ENCODE measurements around the gene CENPN. TPM values are rescaled to one million over a fixed set of nuclear protein-coding genes. Genes with fewer than 3 reads are reported as not detected.

Gene CENPN
- total RNA-seq, 1 donor = 19.9 TPM

DNA sequence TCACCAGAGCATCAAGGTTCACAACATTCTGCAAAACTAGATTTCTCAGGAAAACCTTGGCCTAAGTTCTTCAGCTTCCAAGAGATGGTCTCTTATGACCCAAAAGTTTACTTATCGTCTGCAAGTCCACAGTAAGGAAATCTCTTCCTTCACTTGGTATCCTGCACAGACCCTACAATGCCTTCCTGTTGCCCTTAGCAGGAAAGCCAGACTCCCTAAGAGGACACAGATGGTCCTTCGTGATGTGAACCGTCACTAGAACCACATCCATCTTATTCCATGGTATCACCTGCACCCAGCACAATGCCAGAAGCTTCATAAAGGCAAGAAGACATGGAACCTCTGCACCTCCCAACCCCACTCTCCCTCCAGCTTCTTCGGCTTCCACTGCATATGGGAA lies 34.4 kb upstream of the CENPN start:
- Histone ChIP-seq H2AFZ (ENCODE audit: low read length) (no peak overlapping the region), H3K9me3 (ENCODE audit: low read depth, low read length) (no peaks in the 10 kb centered on the region), H3K79me2 (ENCODE audit: insufficient read depth, low read length) (no peaks in the 10 kb centered on the region), H3K27ac (ENCODE audit: low read depth, low read length) (no peak overlapping the region), H3K4me2 (ENCODE audit: insufficient read depth, low read length) (no peak overlapping the region), H3K4me3 (ENCODE audit: insufficient read depth, low read length) (no peak overlapping the region), H3K4me1 (ENCODE audit: insufficient read depth, low read length) (peaks cover 14% of the 10 kb centered on the region), H3K27me3 (ENCODE audit: insufficient read depth, low read length) (no peaks in the 10 kb centered on the region), H3K36me3 (ENCODE audit: insufficient read depth, low read length) (peaks cover 6% of the 10 kb centered on the region), H4K20me1 (ENCODE audit: insufficient read depth, low read length) (no peaks in the 10 kb centered on the region)
- DNase-seq (ENCODE audit: insufficient read length, low spot score, missing footprints) = no peak
- TF ChIP-seq, protein P1, sequence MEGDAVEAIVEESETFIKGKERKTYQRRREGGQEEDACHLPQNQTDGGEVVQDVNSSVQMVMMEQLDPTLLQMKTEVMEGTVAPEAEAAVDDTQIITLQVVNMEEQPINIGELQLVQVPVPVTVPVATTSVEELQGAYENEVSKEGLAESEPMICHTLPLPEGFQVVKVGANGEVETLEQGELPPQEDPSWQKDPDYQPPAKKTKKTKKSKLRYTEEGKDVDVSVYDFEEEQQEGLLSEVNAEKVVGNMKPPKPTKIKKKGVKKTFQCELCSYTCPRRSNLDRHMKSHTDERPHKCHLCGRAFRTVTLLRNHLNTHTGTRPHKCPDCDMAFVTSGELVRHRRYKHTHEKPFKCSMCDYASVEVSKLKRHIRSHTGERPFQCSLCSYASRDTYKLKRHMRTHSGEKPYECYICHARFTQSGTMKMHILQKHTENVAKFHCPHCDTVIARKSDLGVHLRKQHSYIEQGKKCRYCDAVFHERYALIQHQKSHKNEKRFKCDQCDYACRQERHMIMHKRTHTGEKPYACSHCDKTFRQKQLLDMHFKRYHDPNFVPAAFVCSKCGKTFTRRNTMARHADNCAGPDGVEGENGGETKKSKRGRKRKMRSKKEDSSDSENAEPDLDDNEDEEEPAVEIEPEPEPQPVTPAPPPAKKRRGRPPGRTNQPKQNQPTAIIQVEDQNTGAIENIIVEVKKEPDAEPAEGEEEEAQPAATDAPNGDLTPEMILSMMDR (IDR thresholded peaks at IDR 0.05; ENCODE audit: extremely low read depth, low read depth, low read length) = no peak

DNA sequence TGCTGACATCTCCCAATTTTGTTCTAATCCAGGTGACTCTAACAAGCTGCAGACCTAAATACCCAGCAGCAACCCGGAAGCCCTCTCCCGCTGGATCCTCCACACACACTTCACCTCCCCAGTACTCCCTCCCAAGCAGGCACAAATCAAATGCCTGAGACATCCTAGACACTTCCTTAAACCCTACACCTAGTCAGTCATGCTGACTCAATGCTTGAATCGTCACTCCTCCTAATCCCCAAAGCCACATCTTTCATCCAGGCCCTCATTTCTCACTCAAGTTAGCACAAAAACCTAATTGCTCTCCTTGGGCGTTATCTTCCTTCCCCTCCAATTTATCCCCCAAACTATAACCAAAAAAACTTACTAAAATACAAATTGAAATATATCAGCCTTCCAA lies 33.0 kb upstream of the CENPN start:
- Histone ChIP-seq H3K9me3 (ENCODE audit: low read depth, low read length) (no peaks in the 10 kb centered on the region), H3K4me3 (ENCODE audit: insufficient read depth, low read length) (no peak overlapping the region), H3K4me1 (ENCODE audit: insufficient read depth, low read length) (peaks cover 9% of the 10 kb centered on the region), H3K27ac (ENCODE audit: low read depth, low read length) (peak overlapping the region; percentile 32), H3K79me2 (ENCODE audit: insufficient read depth, low read length) (no peaks in the 10 kb centered on the region), H3K27me3 (ENCODE audit: insufficient read depth, low read length) (no peaks in the 10 kb centered on the region), H2AFZ (ENCODE audit: low read length) (no peak overlapping the region), H3K4me2 (ENCODE audit: insufficient read depth, low read length) (no peak overlapping the region), H4K20me1 (ENCODE audit: insufficient read depth, low read length) (no peaks in the 10 kb centered on the region), H3K36me3 (ENCODE audit: insufficient read depth, low read length) (peaks cover 14% of the 10 kb centered on the region)
- TF ChIP-seq, protein P1 (IDR thresholded peaks at IDR 0.05; ENCODE audit: extremely low read depth, low read depth, low read length) = no peak
- DNase-seq (ENCODE audit: insufficient read length, low spot score, missing footprints) = no peak

DNA sequence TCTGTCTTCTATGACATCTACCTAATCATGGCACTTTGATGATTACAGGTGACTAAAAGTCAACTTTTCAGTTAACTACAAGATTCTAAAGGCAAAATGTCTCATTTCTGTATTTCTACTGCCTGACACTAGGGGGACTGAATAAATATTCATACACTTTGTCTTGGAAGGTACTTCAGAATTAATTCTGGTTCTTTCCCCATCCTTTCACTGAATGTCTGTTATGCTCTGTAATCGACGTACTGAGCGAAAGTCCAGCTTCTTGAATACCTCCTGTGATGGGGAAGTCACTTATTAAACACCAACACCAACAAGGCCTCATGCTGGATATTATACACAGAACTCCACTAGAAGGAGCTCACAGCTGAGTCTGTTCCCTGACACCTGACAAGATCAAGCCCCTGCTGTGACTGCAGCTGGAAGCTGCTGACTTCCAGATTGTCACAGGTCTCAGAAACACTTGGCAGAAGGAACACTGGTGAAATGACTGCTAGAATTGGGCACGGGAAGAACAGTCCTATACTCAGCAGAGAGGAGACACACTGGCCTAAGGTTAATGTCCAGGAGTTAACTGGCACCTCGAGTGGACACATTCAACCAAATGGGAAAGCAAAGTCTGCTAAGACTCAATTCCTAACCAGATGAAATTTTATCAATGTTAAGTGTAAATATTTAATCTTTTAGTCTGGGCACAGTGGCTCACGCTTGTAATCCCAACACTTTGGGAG lies 32.2 kb upstream of the CENPN start:
- no peaks in the 10 kb centered on the region for H4K20me1 ChIP-seq (ENCODE audit: insufficient read depth, low read length)
- no peak overlapping the region for H3K4me2 ChIP-seq (ENCODE audit: insufficient read depth, low read length)
- no peak overlapping the region for H3K27ac ChIP-seq (ENCODE audit: low read depth, low read length)
- H3K79me2 ChIP-seq (ENCODE audit: insufficient read depth, low read length) = no peaks in the 10 kb centered on the region
- TF ChIP-seq, protein P1 (IDR thresholded peaks at IDR 0.05; ENCODE audit: extremely low read depth, low read depth, low read length) = peak; percentile 58
- H2AFZ ChIP-seq (ENCODE audit: low read length) = no peak overlapping the region
- no peak for DNase-seq (ENCODE audit: insufficient read length, low spot score, missing footprints)
- peaks cover 6% of the 10 kb centered on the region for H3K4me1 ChIP-seq (ENCODE audit: insufficient read depth, low read length)
- H3K4me3 ChIP-seq (ENCODE audit: insufficient read depth, low read length) = no peak overlapping the region
- H3K36me3 ChIP-seq (ENCODE audit: insufficient read depth, low read length) = peaks cover 18% of the 10 kb centered on the region
- no peaks in the 10 kb centered on the region for H3K9me3 ChIP-seq (ENCODE audit: low read depth, low read length)
- H3K27me3 ChIP-seq (ENCODE audit: insufficient read depth, low read length) = no peaks in the 10 kb centered on the region

DNA sequence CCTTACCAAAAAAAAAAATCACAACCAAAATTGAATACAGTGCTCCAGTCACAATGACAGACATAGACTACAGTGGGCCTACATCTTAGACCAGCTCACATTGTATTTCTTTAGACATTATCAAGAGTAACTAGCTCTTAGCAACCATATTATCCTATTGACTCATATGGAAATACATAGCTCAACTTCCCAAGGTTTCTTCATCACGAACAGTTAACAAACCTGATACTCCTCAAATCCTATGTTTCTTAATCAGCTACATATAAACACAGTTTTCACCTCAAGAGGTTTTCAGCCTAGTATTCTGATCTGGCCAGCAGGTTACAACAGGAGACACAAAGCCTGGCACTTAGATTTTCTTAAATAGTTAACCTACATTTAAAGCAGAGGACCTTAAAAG lies 30.1 kb upstream of the CENPN start:
- Histone ChIP-seq H2AFZ (ENCODE audit: low read length) (no peak overlapping the region), H3K9me3 (ENCODE audit: low read depth, low read length) (no peaks in the 10 kb centered on the region), H3K4me1 (ENCODE audit: insufficient read depth, low read length) (peaks cover 6% of the 10 kb centered on the region), H3K27me3 (ENCODE audit: insufficient read depth, low read length) (no peaks in the 10 kb centered on the region), H3K36me3 (ENCODE audit: insufficient read depth, low read length) (peaks cover 23% of the 10 kb centered on the region), H4K20me1 (ENCODE audit: insufficient read depth, low read length) (no peaks in the 10 kb centered on the region), H3K4me2 (ENCODE audit: insufficient read depth, low read length) (no peak overlapping the region), H3K27ac (ENCODE audit: low read depth, low read length) (no peak overlapping the region), H3K4me3 (ENCODE audit: insufficient read depth, low read length) (no peak overlapping the region), H3K79me2 (ENCODE audit: insufficient read depth, low read length) (peaks cover 6% of the 10 kb centered on the region)
- TF ChIP-seq, protein P1 (IDR thresholded peaks at IDR 0.05; ENCODE audit: extremely low read depth, low read depth, low read length) = no peak
- no peak for DNase-seq (ENCODE audit: insufficient read length, low spot score, missing footprints)

All from osteoblast (primary cell).